D721Med (cell line): Measurements from ENCODE around the gene NUCKS1.

Source experiments
- DNase-seq: peaks from one replicate; pipeline ENCODE4 v3.0.0; 2011; ENCODE audit warnings: low spot score; ENCODE audit not compliant: insufficient read length
- FAIRE-seq: peaks from 2 replicates; lab custom pipeline; 2011; peaks lifted over from hg19 to GRCh38; lab: Jason Lieb, UNC
- TF ChIP-seq, protein P1 (sequence below): IDR thresholded peaks from 2 replicates; pipeline ENCODE4 v1.5.1; 2012; ENCODE audit warnings: mild to moderate bottlenecking, control low read depth; ENCODE audit not compliant: insufficient read depth; ENCODE audit errors: missing control alignments

Gene NUCKS1

DNA sequence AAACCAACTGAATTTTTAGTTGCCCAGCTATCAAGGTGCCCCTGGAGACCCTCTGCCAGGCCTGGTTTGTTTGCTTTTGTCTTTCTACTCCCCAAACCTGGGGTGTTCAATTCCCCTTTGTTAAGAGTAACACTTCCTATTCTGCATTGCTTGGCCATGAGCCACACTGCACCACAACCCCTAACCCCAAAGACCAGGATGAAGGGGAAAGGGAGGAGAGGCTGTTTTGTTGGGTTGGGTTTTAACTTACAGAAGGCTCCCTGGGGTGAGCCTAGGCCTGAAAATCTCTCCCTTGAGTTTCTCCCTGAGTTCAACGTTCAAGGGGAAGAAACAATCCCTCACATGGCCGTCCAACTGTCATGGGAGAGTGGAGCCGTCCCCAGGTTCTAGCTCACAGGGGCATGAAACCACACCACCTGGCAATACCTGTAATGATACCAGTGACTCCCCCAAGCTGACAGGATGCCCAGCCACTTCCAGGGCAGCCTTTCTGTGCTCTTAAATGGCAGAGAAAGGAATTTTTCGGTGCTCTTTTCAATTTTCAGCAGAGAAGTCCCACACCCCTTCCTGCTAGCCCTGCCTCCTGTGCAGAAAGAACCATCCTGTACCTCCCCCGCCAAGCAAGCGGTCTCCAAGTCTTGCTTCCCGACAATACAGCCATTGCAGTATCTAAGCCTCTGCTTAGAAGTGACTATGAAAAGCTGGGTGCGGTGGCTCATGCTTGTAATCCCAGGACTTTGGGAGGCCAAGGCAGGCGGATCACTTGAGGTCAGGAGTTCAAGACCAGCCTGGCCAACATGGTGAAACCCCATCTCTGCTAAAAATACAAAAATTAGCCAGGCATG lies 84.6 kb downstream of the NUCKS1 start:
- DNase-seq (peak; percentile 13), FAIRE-seq (no peak)
- TF ChIP-seq, protein P1, sequence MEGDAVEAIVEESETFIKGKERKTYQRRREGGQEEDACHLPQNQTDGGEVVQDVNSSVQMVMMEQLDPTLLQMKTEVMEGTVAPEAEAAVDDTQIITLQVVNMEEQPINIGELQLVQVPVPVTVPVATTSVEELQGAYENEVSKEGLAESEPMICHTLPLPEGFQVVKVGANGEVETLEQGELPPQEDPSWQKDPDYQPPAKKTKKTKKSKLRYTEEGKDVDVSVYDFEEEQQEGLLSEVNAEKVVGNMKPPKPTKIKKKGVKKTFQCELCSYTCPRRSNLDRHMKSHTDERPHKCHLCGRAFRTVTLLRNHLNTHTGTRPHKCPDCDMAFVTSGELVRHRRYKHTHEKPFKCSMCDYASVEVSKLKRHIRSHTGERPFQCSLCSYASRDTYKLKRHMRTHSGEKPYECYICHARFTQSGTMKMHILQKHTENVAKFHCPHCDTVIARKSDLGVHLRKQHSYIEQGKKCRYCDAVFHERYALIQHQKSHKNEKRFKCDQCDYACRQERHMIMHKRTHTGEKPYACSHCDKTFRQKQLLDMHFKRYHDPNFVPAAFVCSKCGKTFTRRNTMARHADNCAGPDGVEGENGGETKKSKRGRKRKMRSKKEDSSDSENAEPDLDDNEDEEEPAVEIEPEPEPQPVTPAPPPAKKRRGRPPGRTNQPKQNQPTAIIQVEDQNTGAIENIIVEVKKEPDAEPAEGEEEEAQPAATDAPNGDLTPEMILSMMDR, result no peak

DNA sequence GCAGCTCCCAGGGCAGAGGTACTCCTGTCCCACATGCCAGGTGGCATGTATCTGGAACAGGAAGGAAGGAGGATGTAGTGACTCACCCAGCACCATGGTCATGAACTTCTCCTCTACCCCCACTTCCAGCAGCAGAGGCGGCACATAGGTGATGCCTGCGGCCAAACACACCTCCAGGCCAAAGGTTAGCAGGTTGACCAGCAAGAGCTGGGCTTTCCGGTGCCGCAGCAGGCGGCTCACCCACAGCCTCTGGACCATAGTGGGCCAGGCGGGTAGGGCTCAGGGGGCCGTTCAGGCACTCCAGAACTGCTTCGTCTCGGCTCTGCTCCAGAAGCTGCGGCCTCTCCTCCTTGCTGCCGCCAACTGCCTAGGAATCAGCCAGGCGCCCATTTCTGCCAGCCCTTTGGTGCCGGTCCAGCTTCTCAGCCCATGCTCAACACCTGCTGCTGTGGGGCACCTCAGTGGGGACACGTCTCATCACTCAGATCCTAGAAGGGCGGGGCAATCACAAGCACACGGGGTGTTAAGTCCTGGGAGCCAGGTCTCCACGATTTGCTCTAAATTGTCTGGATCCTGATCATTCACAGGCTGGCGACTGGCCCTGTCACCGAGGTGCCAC lies 85.5 kb downstream of the NUCKS1 start:
- FAIRE-seq (no peak), DNase-seq (no peak)
- TF ChIP-seq, protein P1, result no peak

DNA sequence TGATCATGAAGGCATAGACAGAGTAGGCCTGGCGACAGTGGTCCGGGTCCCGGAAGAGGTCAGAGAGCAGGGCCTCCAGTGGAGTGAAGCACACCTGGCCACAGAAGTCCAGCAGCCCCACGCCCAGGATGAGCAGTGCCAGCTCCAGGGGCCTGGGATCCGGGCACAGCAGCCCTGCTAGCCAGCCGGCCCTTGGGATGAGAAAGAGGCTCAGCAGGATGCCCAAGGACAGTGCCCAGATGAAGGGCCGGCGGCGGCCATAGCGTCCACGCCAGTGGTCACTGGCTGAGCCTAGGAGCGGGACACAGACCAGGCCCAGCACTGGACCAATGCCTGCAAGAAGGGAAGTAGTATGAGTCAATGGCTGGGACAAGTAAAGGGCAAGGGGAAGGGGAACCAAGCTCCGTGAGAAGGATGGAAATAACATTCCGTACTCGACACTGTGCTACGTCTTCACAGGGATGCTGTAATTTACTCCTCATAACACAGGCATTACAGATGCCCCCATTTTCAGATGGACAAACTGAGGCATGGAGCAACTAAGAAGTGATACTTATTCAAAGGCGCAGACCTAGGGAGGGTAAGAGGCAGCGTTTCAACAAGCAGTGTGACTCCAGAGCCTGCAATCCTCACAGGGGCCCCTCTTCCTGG lies 86.6 kb downstream of the NUCKS1 start:
- DNase-seq (no peak), FAIRE-seq (no peak)
- TF ChIP-seq, protein P1, result no peak
